DND-41 (cell line): ENCODE results near the gene HGF.

ENCODE experiments used
- EZH2 ChIP-seq: IDR thresholded peaks from 3 replicates; pipeline ENCODE4 v1.6.1; 2012; ENCODE audit warnings: borderline replicate concordance, low read depth, mild to moderate bottlenecking, moderate library complexity, low read length, inconsistent platforms; ENCODE audit not compliant: severe bottlenecking
- TF ChIP-seq, protein P1 (sequence below): IDR thresholded peaks from 2 replicates; pipeline ENCODE4 v1.5.1; 2012; ENCODE audit warnings: borderline replicate concordance, low read length, moderate library complexity, mild to moderate bottlenecking; ENCODE audit not compliant: poor library complexity, severe bottlenecking; ENCODE audit errors: extremely low read depth

DNA sequence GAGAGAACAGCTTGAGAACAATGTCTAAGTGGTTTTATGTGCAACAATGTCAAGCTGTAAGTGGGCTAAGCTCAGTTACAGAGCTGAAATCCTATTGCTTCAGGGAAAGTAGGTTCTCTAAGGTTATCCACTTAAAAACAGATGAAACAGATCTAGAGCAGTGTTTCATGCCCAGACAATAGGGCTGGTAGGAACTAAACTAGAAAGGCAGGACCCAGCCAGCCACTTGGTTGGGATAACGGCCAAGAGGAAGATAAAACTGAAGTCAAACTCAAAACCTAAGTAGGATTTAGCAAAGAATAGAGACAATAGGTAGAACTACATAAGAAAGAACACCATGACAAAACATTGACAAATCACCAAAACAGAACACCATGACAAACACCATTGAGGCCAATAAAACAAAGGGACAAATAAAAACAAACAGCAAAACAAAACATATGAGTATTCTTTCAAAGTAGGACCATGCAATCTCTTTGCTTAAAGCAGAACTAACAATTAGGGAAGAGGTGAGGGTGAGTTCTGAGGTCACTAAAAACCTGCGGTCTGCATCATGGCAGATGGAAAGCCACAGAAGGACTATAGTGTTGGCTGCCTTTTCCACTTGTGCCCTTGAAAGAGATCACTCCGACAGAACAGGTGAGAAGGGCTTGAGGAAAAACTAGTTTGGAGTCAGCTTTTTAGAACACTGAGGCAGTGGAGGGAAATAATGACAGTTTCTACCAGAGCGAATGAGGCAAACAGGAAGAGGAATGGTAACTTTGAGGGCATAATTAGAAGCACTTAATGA lies 81.0 kb downstream of the HGF start:
- TF ChIP-seq, protein P1, sequence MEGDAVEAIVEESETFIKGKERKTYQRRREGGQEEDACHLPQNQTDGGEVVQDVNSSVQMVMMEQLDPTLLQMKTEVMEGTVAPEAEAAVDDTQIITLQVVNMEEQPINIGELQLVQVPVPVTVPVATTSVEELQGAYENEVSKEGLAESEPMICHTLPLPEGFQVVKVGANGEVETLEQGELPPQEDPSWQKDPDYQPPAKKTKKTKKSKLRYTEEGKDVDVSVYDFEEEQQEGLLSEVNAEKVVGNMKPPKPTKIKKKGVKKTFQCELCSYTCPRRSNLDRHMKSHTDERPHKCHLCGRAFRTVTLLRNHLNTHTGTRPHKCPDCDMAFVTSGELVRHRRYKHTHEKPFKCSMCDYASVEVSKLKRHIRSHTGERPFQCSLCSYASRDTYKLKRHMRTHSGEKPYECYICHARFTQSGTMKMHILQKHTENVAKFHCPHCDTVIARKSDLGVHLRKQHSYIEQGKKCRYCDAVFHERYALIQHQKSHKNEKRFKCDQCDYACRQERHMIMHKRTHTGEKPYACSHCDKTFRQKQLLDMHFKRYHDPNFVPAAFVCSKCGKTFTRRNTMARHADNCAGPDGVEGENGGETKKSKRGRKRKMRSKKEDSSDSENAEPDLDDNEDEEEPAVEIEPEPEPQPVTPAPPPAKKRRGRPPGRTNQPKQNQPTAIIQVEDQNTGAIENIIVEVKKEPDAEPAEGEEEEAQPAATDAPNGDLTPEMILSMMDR, result no peak
- TF ChIP-seq EZH2, result no peak
